ENCODE measurements around the gene AQP3.
"Not testable (repeated sequence)": the region's sequence is repeated elsewhere in the genome, so short reads cannot be mapped to it uniquely, and the experiment has no call there.

AQP3 gene

GRCh38 chr9:33439731-33440130 is 7.7 kb downstream of the AQP3 start:
- no peak for DNase-seq

- DNase-seq, result no peak
These were observed 8.3 kb downstream of the AQP3 start for GRCh38 chr9:33438926-33439680.

- no peak for DNase-seq
These were observed 9.5 kb downstream of the AQP3 start for GRCh38 chr9:33437898-33438297.

GRCh38 chr9:33437205-33437604 is 10.2 kb downstream of the AQP3 start:
- no peak for DNase-seq

- no peak for DNase-seq
These were observed 10.9 kb downstream of the AQP3 start for GRCh38 chr9:33436445-33436844.

GRCh38 chr9:33435821-33436277 is 11.5 kb downstream of the AQP3 start:
- no peak for DNase-seq

GRCh38 chr9:33434317-33435105 is 12.9 kb downstream of the AQP3 start:
- no peak for DNase-seq

GRCh38 chr9:33433871-33434270 is 13.5 kb downstream of the AQP3 start:
- no peak for DNase-seq

- DNase-seq, result no peak
These were observed 16.0 kb downstream of the AQP3 start for GRCh38 chr9:33431420-33431819.

GRCh38 chr9:33430942-33431341 is 16.5 kb downstream of the AQP3 start:
- no peak for DNase-seq

- no peak for DNase-seq
These were observed 18.0 kb downstream of the AQP3 start for GRCh38 chr9:33429256-33429985.

GRCh38 chr9:33426843-33427293 is 20.5 kb downstream of the AQP3 start:
- no peak for DNase-seq

GRCh38 chr9:33425128-33425533 is 22.3 kb downstream of the AQP3 start:
- no peak for DNase-seq

- DNase-seq, result not testable (repeated sequence)
These were observed 22.9 kb downstream of the AQP3 start for GRCh38 chr9:33424492-33424891.

- not testable (repeated sequence) for DNase-seq
These were observed 23.4 kb downstream of the AQP3 start for GRCh38 chr9:33424043-33424442.

GRCh38 chr9:33419708-33420303 is 27.6 kb downstream of the AQP3 start:
- DNase-seq, result no peak

GRCh38 chr9:33418090-33418489 is 29.3 kb downstream of the AQP3 start:
- DNase-seq, result no peak

- no peak for DNase-seq
These were observed 30.4 kb downstream of the AQP3 start for GRCh38 chr9:33416996-33417395.

- DNase-seq, result peak; percentile 20
These were observed 31.8 kb downstream of the AQP3 start for GRCh38 chr9:33415501-33416038.

- no peak for DNase-seq
These were observed 32.4 kb downstream of the AQP3 start for GRCh38 chr9:33414889-33415500.

- DNase-seq, result no peak
These were observed 33.1 kb downstream of the AQP3 start for GRCh38 chr9:33414268-33414667.

- no peak for DNase-seq
These were observed 39.3 kb downstream of the AQP3 start for GRCh38 chr9:33408087-33408486.

All from DMS79 (cell line).